ENCODE results near the gene GIMAP1. TPM values are rescaled to one million over a fixed set of nuclear protein-coding genes. Genes with fewer than 3 reads are reported as not detected.
A peak's percentile ranks its signal among the peaks of the same experiment; 100 is the strongest.

Gene GIMAP1
- total and polyA plus RNA-seq, 10 donors: 8.7 to 61.2 (median 34.3) TPM

DNA sequence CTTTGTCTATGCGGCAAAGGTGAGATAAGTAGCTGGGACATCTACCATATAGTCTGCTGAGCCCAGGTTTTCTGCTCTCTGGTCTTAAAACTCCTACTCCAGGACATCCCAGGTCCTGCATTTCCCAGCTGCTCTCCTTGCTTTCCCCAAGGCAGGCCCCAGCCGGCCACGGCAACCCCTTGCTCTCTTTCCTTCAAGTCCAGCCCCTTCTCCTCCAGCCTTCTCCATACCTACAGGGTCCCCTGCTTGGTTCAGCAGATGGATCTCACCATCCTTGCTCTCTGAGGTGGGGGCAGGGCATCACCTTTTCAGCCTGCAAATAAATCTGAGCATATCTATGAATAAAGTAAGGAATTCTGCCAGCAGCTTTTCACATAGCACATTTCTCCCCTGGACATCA is 29.5 kb downstream of the GIMAP1 start:
- Histone ChIP-seq H3K4me3 (peak overlapping the region in 2 of 8 donors; percentile 3 to 84), H3K9me3 (no peaks in the 10 kb centered on the region), H3K36me3 (peaks cover 0 to 44% (median 33%) of the 10 kb centered on the region in 6 donors), H3K4me1 (peaks cover 8 to 92% (median 51%) of the 10 kb centered on the region in 6 donors), H3K27me3 (replicated peaks in 1 of 7) (no peaks in the 10 kb centered on the region), H3K27ac (peak overlapping the region in 5 of 8 donors; percentile 13 to 90 (median 67))
- WGBS, 5 donors: 71 to 98% (median 87%) methylated on average over 3 of the region's 3 CpGs
- no peak for DNase-seq
- peak in 2 of 3 donors; percentile 64 to 71 for TF ChIP-seq POLR2AphosphoS5 (IDR thresholded peaks at IDR 0.05)
- no peak for TF ChIP-seq POLR2A (IDR thresholded peaks at IDR 0.05)
- TF ChIP-seq, protein P1, sequence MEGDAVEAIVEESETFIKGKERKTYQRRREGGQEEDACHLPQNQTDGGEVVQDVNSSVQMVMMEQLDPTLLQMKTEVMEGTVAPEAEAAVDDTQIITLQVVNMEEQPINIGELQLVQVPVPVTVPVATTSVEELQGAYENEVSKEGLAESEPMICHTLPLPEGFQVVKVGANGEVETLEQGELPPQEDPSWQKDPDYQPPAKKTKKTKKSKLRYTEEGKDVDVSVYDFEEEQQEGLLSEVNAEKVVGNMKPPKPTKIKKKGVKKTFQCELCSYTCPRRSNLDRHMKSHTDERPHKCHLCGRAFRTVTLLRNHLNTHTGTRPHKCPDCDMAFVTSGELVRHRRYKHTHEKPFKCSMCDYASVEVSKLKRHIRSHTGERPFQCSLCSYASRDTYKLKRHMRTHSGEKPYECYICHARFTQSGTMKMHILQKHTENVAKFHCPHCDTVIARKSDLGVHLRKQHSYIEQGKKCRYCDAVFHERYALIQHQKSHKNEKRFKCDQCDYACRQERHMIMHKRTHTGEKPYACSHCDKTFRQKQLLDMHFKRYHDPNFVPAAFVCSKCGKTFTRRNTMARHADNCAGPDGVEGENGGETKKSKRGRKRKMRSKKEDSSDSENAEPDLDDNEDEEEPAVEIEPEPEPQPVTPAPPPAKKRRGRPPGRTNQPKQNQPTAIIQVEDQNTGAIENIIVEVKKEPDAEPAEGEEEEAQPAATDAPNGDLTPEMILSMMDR (IDR thresholded peaks at IDR 0.05 in 8 of 11, conservative IDR thresholded peaks at IDR 0.05 in 3 of 11): no peak
- intact Hi-C loops (cut with DNase I; ENCODE audit: low total_unique reads): no loop called here

DNA sequence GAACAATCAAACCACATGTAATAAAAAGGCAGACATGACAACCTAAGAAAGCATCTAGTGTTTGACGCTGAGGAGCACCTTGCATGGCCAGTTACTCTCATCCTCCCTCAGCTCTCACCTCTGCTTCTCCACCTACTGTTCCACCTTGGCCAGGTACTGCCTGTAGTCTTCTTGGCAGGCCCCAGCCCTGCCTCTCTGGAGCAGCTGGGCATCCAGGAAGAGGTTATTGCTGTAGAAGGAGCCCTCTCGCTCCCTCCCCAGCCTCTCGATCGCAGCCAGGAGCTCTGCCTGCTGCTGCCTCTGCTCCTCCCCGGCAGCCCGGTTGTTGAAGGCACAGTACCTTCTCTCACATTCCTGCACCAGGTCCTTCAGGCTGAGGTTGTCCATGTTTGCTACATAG is 30.5 kb downstream of the GIMAP1 start:
- Histone ChIP-seq H3K4me3 (no peak overlapping the region), H3K36me3 (peaks cover 0 to 33% (median 24%) of the 10 kb centered on the region in 6 donors), H3K9me3 (no peaks in the 10 kb centered on the region), H3K4me1 (peaks cover under 1 to 88% (median 41%) of the 10 kb centered on the region in 6 donors), H3K27ac (peak overlapping the region in 5 of 8 donors; percentile 15 to 90 (median 49)), H3K27me3 (replicated peaks in 1 of 7) (no peaks in the 10 kb centered on the region)
- WGBS, 5 donors: 78 to 96% (median 86%) methylated on average over 6 of the region's 6 CpGs
- intact Hi-C loops (cut with DNase I; ENCODE audit: low total_unique reads): no loop called here
- no peak for DNase-seq
- peak; percentile 50 to 68 (median 60) for TF ChIP-seq POLR2AphosphoS5 (IDR thresholded peaks at IDR 0.05)
- TF ChIP-seq, protein P1 (IDR thresholded peaks at IDR 0.05 in 8 of 11, conservative IDR thresholded peaks at IDR 0.05 in 3 of 11): no peak
- TF ChIP-seq POLR2A (IDR thresholded peaks at IDR 0.05): no peak

DNA sequence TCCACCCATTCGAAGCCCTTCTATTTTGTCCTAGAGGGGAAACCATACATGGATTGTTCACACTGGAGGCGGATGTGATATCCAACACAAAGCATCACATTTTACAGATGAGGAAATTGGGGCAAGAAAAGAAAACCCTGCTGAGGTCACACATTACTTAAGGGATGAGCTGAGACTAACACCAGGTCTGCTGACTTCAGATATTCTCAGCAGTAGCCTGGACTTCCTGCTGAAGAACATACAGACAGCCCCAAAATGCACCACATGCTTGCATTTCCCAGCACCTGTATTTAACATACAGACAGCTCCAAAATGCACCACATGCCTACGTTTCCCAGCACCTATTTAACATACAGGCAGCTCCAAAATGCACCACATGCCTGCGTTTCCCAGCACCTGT is 32.0 kb downstream of the GIMAP1 start:
- no peak overlapping the region for H3K4me3 ChIP-seq
- peaks cover 0 to 88% (median 31%) of the 10 kb centered on the region in 6 donors for H3K4me1 ChIP-seq
- no peak for DNase-seq
- intact Hi-C loops (cut with DNase I; ENCODE audit: low total_unique reads): no loop called here
- 80 to 87% (median 82%) methylated on average over 4 of the region's 4 CpGs for WGBS, 5 donors
- H3K36me3 ChIP-seq: peaks cover 0 to 19% (median 9%) of the 10 kb centered on the region in 6 donors
- no peaks in the 10 kb centered on the region for H3K9me3 ChIP-seq
- no peaks in the 10 kb centered on the region for H3K27me3 ChIP-seq (replicated peaks in 1 of 7)
- H3K27ac ChIP-seq: peak overlapping the region in 5 of 8 donors; percentile 0 to 90 (median 49)
- TF ChIP-seq POLR2AphosphoS5 (IDR thresholded peaks at IDR 0.05): peak in 1 of 3 donors; percentile 18
- TF ChIP-seq, protein P1 (IDR thresholded peaks at IDR 0.05 in 8 of 11, conservative IDR thresholded peaks at IDR 0.05 in 3 of 11): no peak

DNA sequence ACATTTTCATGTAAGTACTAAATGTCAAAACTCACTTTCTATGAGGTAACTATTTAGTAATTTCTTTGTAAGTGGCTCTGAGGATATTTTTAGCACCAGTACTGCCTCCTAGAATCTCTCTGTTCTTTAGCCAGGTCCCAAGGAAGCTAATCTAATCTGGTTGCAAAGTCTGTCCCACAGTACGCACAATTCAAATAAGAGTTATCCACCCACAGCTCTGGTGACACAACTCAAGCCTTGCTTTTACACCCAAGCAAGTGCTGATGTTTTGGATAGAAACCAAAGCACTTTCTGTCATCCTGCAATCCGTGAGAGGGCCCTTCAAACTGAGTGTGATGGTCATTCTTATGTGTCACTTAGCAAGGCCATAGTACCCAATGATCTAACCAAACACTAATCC is 35.3 kb downstream of the GIMAP1 start:
- TF ChIP-seq, protein P1 (IDR thresholded peaks at IDR 0.05 in 8 of 11, conservative IDR thresholded peaks at IDR 0.05 in 3 of 11): no peak
- TF ChIP-seq POLR2AphosphoS5 (IDR thresholded peaks at IDR 0.05): no peak
- no peak for TF ChIP-seq POLR2A (IDR thresholded peaks at IDR 0.05)
- H3K27me3 ChIP-seq (replicated peaks in 1 of 7): no peaks in the 10 kb centered on the region
- DNase-seq: no peak
- WGBS, 5 donors: 61 to 87% (median 73%) methylated on average over 2 of the region's 2 CpGs
- no peaks in the 10 kb centered on the region for H3K36me3 ChIP-seq
- H3K9me3 ChIP-seq: no peaks in the 10 kb centered on the region
- peak overlapping the region in 1 of 8 donors; percentile 60 for H3K27ac ChIP-seq
- H3K4me1 ChIP-seq: peaks cover 10 to 90% (median 37%) of the 10 kb centered on the region in 6 donors
- intact Hi-C loops (cut with DNase I; ENCODE audit: low total_unique reads): no loop called here
- H3K4me3 ChIP-seq: no peak overlapping the region

All from spleen (tissue), 11 donors.